GM12878 (cell line): ENCODE data around the gene PKMYT1.

Experiments used
- BRCA1 ChIP-seq: IDR thresholded peaks from 2 replicates; pipeline ENCODE4 v1.6.1; 2011; ENCODE audit warnings: low read depth, low read length, improper control_type of control experiment
- EED ChIP-seq: sonication (generic); IDR thresholded peaks from 2 replicates; pipeline ENCODE4 v1.6.1; 2016; ENCODE audit warnings: antibody characterized with exemption, low read depth
- HCFC1 ChIP-seq: fragments of 150-350 bp; IDR thresholded peaks from 2 replicates; pipeline ENCODE4 v1.6.1; 2014; ENCODE audit warnings: low read length
- POLR2A ChIP-seq: IDR thresholded peaks from 2 replicates; pipeline ENCODE4 v1.6.1; 2011; ENCODE audit warnings: low read depth, mild to moderate bottlenecking, low read length
- POLR2AphosphoS5 ChIP-seq: IDR thresholded peaks from 2 replicates; pipeline ENCODE4 v1.6.1; 2011; ENCODE audit warnings: mild to moderate bottlenecking, low read length, inconsistent platforms
- TAF1 ChIP-seq: IDR thresholded peaks from 2 replicates; pipeline ENCODE4 v1.6.1; 2011; ENCODE audit warnings: mild to moderate bottlenecking, low read depth, low read length, borderline replicate concordance
- TF ChIP-seq, protein P1 (sequence below), 3 experiments: IDR thresholded peaks in 2 of 3; conservative IDR thresholded peaks in 1 of 3; 2 replicates each; pipeline ENCODE4 v1.5.1; 2011; ENCODE audit warnings: low read depth in 3 of 3, low read length in 3 of 3, mild to moderate bottlenecking in 3 of 3, control low read depth in 2 of 3, moderate library complexity in 2 of 3, inconsistent platforms in 1 of 3, mixed read lengths in 1 of 3; ENCODE audit not compliant: control insufficient read depth in 2 of 3, insufficient read depth in 1 of 3; ENCODE audit errors: extremely low read depth in 1 of 3
- TF ChIP-seq, protein P2 (sequence below): IDR thresholded peaks from 2 replicates; pipeline ENCODE4 v1.6.1; 2011; ENCODE audit warnings: mild to moderate bottlenecking, low read depth, low read length, moderate library complexity; ENCODE audit not compliant: insufficient replicate concordance
- TF ChIP-seq, protein P3 (sequence below): fragments of 450-650 bp; IDR thresholded peaks from 2 replicates; pipeline ENCODE4 v1.6.1; 2017; ENCODE audit warnings: mild to moderate bottlenecking
- TF ChIP-seq, protein P4 (sequence below): IDR thresholded peaks from 2 replicates; pipeline ENCODE4 v1.6.1; 2012; ENCODE audit warnings: low read depth, low read length, improper control_type of control experiment

DNA sequence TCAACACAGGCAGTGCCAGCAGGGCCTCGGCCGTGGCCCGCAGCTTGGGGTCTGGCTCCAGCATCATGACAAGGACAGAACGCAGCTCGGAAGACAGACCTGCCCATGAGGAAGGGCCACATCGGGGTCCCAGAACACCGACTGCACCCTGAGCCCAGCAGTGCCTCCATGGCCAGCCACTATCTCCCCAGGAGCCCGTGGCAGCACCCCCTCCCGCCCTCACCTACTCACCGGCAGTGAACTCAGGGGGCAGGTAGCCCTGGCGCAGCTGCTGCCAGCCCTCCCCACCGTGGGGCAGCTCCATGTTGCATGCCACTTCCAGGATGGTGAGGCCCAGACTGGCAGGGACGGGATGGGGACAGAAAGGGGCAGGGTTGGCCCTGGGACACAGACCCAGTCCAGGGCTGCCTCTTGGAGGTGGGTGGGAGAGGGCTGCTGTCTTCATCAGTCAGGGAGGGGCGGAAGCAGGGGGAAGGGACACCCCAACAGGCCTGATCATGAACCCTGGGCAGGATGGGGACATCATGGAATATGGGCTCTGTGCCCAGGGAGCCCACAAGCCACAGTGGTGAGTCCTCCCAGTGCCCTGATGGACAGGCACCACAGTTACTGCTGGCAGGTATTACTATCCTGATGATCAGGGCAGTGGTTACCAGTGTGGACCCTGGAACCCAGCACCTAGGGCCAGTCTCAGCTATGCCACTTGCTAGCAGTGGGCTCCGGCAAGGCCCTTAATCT is 5.8 kb downstream of the PKMYT1 start:
- TF ChIP-seq, protein P1, sequence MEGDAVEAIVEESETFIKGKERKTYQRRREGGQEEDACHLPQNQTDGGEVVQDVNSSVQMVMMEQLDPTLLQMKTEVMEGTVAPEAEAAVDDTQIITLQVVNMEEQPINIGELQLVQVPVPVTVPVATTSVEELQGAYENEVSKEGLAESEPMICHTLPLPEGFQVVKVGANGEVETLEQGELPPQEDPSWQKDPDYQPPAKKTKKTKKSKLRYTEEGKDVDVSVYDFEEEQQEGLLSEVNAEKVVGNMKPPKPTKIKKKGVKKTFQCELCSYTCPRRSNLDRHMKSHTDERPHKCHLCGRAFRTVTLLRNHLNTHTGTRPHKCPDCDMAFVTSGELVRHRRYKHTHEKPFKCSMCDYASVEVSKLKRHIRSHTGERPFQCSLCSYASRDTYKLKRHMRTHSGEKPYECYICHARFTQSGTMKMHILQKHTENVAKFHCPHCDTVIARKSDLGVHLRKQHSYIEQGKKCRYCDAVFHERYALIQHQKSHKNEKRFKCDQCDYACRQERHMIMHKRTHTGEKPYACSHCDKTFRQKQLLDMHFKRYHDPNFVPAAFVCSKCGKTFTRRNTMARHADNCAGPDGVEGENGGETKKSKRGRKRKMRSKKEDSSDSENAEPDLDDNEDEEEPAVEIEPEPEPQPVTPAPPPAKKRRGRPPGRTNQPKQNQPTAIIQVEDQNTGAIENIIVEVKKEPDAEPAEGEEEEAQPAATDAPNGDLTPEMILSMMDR (IDR thresholded peaks at IDR 0.05 in 2 of 3, conservative IDR thresholded peaks at IDR 0.05 in 1 of 3; ENCODE audit: control insufficient read depth in 2 of 3, extremely low read depth in 1 of 3, insufficient read depth in 1 of 3, low read depth in 3 of 3, low read length in 3 of 3) = no peak
- TF ChIP-seq TAF1 = no peak
- TF ChIP-seq BRCA1 = no peak
- TF ChIP-seq, protein P2, sequence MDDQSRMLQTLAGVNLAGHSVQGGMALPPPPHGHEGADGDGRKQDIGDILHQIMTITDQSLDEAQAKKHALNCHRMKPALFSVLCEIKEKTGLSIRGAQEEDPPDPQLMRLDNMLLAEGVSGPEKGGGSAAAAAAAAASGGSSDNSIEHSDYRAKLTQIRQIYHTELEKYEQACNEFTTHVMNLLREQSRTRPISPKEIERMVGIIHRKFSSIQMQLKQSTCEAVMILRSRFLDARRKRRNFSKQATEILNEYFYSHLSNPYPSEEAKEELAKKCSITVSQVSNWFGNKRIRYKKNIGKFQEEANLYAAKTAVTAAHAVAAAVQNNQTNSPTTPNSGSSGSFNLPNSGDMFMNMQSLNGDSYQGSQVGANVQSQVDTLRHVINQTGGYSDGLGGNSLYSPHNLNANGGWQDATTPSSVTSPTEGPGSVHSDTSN = no peak
- TF ChIP-seq, protein P3, sequence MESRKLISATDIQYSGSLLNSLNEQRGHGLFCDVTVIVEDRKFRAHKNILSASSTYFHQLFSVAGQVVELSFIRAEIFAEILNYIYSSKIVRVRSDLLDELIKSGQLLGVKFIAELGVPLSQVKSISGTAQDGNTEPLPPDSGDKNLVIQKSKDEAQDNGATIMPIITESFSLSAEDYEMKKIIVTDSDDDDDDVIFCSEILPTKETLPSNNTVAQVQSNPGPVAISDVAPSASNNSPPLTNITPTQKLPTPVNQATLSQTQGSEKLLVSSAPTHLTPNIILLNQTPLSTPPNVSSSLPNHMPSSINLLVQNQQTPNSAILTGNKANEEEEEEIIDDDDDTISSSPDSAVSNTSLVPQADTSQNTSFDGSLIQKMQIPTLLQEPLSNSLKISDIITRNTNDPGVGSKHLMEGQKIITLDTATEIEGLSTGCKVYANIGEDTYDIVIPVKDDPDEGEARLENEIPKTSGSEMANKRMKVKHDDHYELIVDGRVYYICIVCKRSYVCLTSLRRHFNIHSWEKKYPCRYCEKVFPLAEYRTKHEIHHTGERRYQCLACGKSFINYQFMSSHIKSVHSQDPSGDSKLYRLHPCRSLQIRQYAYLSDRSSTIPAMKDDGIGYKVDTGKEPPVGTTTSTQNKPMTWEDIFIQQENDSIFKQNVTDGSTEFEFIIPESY = no peak
- peak; percentile 56 for TF ChIP-seq POLR2A
- TF ChIP-seq, protein P4, sequence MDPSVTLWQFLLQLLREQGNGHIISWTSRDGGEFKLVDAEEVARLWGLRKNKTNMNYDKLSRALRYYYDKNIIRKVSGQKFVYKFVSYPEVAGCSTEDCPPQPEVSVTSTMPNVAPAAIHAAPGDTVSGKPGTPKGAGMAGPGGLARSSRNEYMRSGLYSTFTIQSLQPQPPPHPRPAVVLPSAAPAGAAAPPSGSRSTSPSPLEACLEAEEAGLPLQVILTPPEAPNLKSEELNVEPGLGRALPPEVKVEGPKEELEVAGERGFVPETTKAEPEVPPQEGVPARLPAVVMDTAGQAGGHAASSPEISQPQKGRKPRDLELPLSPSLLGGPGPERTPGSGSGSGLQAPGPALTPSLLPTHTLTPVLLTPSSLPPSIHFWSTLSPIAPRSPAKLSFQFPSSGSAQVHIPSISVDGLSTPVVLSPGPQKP = no peak
- TF ChIP-seq POLR2AphosphoS5 = no peak
- TF ChIP-seq HCFC1 = no peak
- no peak for TF ChIP-seq EED
